ENCODE data around the gene SBF1. TPM values are rescaled to one million over a fixed set of nuclear protein-coding genes. Genes with fewer than 3 reads are reported as not detected.
A peak's percentile ranks its signal among the peaks of the same experiment; 100 is the strongest.

Gene SBF1, protein sequence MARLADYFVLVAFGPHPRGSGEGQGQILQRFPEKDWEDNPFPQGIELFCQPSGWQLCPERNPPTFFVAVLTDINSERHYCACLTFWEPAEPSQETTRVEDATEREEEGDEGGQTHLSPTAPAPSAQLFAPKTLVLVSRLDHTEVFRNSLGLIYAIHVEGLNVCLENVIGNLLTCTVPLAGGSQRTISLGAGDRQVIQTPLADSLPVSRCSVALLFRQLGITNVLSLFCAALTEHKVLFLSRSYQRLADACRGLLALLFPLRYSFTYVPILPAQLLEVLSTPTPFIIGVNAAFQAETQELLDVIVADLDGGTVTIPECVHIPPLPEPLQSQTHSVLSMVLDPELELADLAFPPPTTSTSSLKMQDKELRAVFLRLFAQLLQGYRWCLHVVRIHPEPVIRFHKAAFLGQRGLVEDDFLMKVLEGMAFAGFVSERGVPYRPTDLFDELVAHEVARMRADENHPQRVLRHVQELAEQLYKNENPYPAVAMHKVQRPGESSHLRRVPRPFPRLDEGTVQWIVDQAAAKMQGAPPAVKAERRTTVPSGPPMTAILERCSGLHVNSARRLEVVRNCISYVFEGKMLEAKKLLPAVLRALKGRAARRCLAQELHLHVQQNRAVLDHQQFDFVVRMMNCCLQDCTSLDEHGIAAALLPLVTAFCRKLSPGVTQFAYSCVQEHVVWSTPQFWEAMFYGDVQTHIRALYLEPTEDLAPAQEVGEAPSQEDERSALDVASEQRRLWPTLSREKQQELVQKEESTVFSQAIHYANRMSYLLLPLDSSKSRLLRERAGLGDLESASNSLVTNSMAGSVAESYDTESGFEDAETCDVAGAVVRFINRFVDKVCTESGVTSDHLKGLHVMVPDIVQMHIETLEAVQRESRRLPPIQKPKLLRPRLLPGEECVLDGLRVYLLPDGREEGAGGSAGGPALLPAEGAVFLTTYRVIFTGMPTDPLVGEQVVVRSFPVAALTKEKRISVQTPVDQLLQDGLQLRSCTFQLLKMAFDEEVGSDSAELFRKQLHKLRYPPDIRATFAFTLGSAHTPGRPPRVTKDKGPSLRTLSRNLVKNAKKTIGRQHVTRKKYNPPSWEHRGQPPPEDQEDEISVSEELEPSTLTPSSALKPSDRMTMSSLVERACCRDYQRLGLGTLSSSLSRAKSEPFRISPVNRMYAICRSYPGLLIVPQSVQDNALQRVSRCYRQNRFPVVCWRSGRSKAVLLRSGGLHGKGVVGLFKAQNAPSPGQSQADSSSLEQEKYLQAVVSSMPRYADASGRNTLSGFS (N-terminal part only)
- total RNA-seq: 10 to 100 TPM; 30.1 to 76.9 TPM
- polyA plus RNA-seq: 10 to 100 TPM; 34.2 to 34.3 TPM
- long read RNA-seq, donor 1, full-length matches to known transcripts: 6 of 6 reads
- long read RNA-seq, donor 1, partial matches to known transcripts: 0 of 6 reads
- long read RNA-seq, donor 1, other reads (novel, unspliced or antisense): 0 of 6 reads
- long read RNA-seq, donor 2, partial matches to known transcripts: 0 of 1 reads
- long read RNA-seq, donor 2, other reads (novel, unspliced or antisense): 0 of 1 reads
- long read RNA-seq, donor 3: 0 reads
- long read RNA-seq, donor 4, partial matches to known transcripts: 0 of 1 reads
- long read RNA-seq, donor 4, other reads (novel, unspliced or antisense): 0 of 1 reads
- long read RNA-seq, donor 5, transcript SBF1-206 (2 exons, 446 nt): major isoform, 8 of 51 reads
- long read RNA-seq, donor 5, partial matches to known transcripts: 43 of 51 reads
- long read RNA-seq, donor 5, other reads (novel, unspliced or antisense): 0 of 51 reads

DNA sequence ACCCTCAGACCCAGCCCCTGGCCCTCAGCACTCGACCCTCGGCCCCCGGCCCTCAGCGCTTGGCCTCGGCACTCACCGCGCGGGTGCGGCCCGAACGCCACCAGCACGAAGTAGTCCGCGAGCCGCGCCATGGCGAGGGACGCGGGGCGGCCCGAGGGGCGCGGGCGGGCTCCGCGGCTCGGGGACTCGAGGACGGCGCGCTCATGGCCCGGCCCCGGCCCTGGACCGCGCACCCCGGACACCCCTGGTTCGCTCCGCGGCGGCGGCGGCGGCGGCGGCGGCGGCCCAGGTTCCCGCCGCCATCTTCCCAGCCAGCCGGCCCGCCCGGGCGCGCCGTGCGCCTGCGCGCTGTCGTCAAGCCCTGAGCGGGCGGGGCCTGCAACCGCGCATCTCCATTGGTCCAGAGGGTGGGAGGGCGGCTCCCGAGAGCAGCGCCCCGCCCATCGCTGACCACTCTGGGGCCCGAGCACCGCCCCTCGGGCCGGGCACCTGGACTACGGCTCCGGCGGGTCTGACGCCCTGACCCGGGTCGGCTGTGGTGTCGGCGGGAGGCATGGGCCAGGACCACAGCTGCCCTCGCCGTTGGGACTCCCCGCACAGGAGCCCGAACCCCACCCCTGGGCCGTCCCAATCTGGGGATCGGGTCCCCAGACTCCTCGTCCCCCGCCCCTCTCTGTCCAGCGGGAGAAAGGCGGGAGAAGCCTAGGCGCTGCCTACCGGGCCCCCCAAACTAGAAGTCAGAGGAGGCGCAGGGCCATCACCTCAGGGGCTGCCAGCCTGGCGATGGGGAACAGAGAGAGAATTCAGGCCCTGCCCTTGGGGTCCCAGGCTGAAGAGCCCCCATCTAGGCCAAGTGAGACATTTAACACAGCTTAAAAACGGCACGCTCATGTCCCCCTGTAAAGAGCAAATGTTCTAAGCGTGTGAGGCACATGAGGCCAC, at the start of gene SBF1:
TSS of gene SBF1 (minus strand) at position 326 of the 942 bp plus-strand sequence. CDS start at position 131, 195 bp downstream.
- DNase-seq: peak; percentile 92 to 95 (median 93)
- peaks cover 0 to 10% (median 6%) of the 10 kb centered on the region in 3 donors for H3K27me3 ChIP-seq (ENCODE audit: control insufficient read depth in 3 of 3, insufficient read depth in 3 of 3, low read length in 2 of 3)
- TF ChIP-seq, protein P1, sequence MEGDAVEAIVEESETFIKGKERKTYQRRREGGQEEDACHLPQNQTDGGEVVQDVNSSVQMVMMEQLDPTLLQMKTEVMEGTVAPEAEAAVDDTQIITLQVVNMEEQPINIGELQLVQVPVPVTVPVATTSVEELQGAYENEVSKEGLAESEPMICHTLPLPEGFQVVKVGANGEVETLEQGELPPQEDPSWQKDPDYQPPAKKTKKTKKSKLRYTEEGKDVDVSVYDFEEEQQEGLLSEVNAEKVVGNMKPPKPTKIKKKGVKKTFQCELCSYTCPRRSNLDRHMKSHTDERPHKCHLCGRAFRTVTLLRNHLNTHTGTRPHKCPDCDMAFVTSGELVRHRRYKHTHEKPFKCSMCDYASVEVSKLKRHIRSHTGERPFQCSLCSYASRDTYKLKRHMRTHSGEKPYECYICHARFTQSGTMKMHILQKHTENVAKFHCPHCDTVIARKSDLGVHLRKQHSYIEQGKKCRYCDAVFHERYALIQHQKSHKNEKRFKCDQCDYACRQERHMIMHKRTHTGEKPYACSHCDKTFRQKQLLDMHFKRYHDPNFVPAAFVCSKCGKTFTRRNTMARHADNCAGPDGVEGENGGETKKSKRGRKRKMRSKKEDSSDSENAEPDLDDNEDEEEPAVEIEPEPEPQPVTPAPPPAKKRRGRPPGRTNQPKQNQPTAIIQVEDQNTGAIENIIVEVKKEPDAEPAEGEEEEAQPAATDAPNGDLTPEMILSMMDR (IDR thresholded peaks at IDR 0.05; ENCODE audit: control extremely low read depth, extremely low read depth): no peak
- peaks cover 8 to 34% (median 10%) of the 10 kb centered on the region in 5 donors for H3K4me1 ChIP-seq (ENCODE audit: control insufficient read depth in 5 of 5, insufficient read depth in 5 of 5, low read length in 5 of 5)
- ATAC-seq (ENCODE audit: insufficient read depth, low FRiP score): peak; percentile 97
- peak within 1 kb of the TSS; percentile 37 to 63 for H3K27ac ChIP-seq (ENCODE audit: low read depth in 1 of 2, low read length in 1 of 2)
- 1 to 4% methylated on average over 48 to 97 of the region's 97 CpGs for WGBS, 2 donors
- peaks cover 0 to 2% (median 0%) of the 10 kb centered on the region in 4 donors for H3K36me3 ChIP-seq (ENCODE audit: control insufficient read depth in 4 of 4, insufficient read depth in 4 of 4, low read length in 4 of 4)
- peak within 1 kb of the TSS; percentile 37 to 60 for H3K9ac ChIP-seq (ENCODE audit: insufficient read depth in 1 of 2, low read length in 2 of 2)
- H3K9me3 ChIP-seq (ENCODE audit: control insufficient read depth in 4 of 4, insufficient read depth in 3 of 4, low read length in 3 of 4): no peaks in the 10 kb centered on the region
- peak within 1 kb of the TSS; percentile 94 for H3K4me3 ChIP-seq

DNA sequence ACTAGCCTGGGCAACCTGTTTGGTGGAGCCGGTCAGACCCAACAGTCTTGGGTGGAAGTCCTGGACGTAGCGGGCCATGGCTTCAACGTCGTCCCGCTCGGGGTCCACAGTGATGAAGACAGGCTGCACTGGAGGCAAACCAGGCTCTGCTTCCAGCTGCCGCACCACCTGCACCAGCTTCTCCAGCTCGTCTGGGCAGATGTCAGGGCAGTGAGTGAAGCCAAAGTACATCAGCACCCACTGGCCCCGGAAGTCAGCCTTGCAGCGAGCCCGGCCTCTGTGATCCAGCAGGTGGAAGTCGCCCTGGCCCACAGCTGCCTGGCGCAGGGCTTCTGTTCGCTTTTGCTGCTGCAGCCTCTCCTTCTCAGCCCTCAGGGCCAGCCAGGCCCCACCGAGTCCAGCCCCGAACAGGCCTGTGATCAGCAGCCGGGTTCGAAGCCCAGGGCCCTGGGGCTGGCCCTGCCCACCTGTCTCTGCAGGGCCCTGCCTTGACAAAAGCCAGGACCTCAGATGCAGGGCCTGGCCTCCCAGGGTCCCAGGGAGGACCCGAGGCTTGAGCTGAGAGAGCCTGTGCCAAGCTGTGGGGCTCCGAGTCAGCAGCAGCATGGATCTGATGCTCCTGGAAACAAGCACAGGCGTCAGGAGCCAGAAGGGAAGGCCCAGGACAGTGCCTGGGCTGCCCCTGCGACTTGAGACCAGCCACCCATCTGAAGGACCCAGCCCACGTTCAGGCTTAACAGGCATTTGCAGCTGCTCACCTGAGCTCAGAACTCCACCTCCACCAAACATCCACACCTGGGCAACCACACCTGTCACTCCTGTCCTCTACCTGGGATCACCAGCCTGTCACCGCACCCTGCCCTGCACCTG, 49.2 kb upstream of the SBF1 start:
- TF ChIP-seq, protein P1 (IDR thresholded peaks at IDR 0.05; ENCODE audit: control extremely low read depth, extremely low read depth): no peak
- 87 to 88% methylated on average over 25 of the region's 25 CpGs for WGBS, 2 donors
- ATAC-seq (ENCODE audit: insufficient read depth, low FRiP score) (no peak), DNase-seq (peak in 1 of 3 donors; percentile 11)
- no peak overlapping the region for H3K4me3 ChIP-seq
- no peaks in the 10 kb centered on the region for H3K9me3 ChIP-seq (ENCODE audit: control insufficient read depth in 4 of 4, insufficient read depth in 3 of 4, low read length in 3 of 4)
- no peak overlapping the region for H3K9ac ChIP-seq (ENCODE audit: insufficient read depth in 1 of 2, low read length in 2 of 2)
- H3K36me3 ChIP-seq (ENCODE audit: control insufficient read depth in 4 of 4, insufficient read depth in 4 of 4, low read length in 4 of 4): peaks cover 0 to 34% (median 18%) of the 10 kb centered on the region in 4 donors
- H3K27me3 ChIP-seq (ENCODE audit: control insufficient read depth in 3 of 3, insufficient read depth in 3 of 3, low read length in 2 of 3): peaks cover 0 to 3% (median 0%) of the 10 kb centered on the region in 3 donors
- H3K27ac ChIP-seq (ENCODE audit: low read depth in 1 of 2, low read length in 1 of 2): peak overlapping the region in 1 of 2 donors; percentile 95
- H3K4me1 ChIP-seq (ENCODE audit: control insufficient read depth in 5 of 5, insufficient read depth in 5 of 5, low read length in 5 of 5): peaks cover 0 to 16% (median 8%) of the 10 kb centered on the region in 5 donors
